GM12864 (cell line): ENCODE data around the gene WDR7.

Experiments
- DNase-seq: peaks from one replicate; pipeline ENCODE4 v3.0.0-alpha.2; 2011; ENCODE audit warnings: low read depth
- H3K4me3 ChIP-seq: 2 replicates; pipeline ENCODE4 v1.5.1; 2011; ENCODE audit warnings: mild to moderate bottlenecking, low read depth, low read length, control low read depth
- CTCF ChIP-seq: IDR thresholded peaks from 2 replicates; pipeline ENCODE4 v1.5.1; 2011; ENCODE audit warnings: low read depth, mild to moderate bottlenecking, moderate library complexity, low read length, control low read depth, inconsistent platforms; ENCODE audit errors: missing control alignments

Gene WDR7

DNA sequence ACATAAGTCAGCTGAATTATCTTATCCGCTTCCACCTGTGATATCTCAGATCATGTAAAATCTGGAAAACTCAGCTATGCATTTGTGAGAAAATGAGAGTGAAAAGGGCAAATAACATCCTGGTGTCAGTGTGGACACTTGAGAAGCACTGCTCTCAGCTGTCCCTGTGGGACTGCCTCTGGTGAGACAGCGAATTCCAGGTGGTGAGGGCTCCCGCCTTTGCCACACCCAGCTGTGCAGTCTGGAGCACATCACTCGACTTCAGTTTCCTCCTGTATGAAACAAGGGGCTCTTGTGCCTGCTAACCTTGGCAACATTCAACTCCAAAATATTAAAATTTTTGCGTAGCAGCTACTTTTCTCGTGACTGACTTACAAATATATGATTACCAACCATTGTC is 300.9 kb downstream of the WDR7 start:
- no peak overlapping the region for H3K4me3 ChIP-seq
- no peak for DNase-seq
- no peak for TF ChIP-seq CTCF

DNA sequence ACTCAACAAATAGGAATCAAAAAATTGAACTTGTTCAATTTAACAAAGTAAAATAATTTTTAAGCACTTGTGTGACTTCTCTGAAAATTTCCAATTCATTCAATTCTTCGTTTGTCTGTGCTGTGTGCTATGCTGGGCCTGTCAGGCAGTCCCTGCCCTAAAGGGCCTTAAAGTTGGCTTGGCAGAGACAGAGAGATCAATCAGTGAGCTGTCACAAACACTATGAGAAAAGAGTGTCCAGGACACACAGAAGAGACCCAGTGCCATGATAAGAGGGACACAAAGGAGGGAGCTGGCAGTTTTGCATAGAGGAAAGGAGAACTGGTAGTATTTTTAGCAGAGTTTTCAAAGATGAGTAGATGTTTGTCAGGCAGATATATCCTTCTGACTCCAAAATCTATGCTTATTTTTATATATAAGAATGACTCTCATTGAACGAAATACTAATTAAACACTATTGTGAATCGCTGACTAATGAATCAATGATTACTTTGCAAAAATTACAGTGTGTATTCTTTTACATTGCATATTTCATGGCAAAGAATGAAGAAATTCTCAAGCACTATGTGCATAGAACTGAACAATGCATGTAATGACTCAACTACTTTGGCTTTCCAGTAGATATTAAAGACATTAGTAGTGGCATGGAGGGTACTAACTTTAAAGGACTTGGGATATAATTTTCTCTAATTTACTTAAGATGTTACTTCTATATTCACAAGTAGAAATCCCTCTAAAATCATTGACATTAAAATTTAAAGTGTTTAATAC is 302.5 kb downstream of the WDR7 start:
- no peak for DNase-seq
- H3K4me3 ChIP-seq: no peak overlapping the region
- no peak for TF ChIP-seq CTCF

DNA sequence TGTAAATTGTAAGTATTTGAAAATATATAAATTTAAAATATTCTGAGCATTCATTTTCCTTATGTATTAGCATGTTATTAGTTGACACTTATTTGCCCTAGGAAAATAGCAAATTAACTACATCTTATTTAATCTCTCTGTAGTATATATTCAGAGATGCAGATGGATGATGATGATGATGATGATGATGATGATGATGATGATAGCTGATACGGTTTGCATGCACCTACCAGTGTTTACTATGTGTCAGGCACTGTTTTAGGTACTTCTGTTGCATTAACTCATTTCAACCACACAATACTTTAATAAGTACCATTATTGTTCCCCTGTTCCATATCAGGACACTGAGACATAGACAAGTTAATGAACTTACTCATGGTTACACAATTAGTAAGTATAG is 304.3 kb downstream of the WDR7 start:
- TF ChIP-seq CTCF: no peak
- no peak overlapping the region for H3K4me3 ChIP-seq
- DNase-seq: no peak

DNA sequence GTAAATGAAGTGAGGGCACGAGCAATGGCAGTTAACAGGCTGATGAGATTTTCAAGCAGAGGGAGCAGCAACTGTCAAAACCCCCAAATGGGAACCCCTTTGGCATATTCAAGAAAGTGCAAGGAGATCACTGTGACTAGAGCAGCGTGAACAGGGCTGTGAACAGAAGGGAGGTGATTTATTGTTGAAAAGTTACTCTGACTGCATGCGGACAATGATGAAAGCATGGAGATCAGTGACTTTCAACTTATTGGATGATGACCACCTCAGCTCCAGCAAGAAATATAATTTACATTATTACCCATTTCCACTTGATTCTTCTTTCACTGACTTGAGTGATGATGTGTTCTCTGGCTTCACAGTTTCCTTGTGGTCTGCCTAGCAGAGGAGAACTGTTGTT is 308.0 kb downstream of the WDR7 start:
- DNase-seq: no peak
- no peak for TF ChIP-seq CTCF
- H3K4me3 ChIP-seq: no peak overlapping the region

DNA sequence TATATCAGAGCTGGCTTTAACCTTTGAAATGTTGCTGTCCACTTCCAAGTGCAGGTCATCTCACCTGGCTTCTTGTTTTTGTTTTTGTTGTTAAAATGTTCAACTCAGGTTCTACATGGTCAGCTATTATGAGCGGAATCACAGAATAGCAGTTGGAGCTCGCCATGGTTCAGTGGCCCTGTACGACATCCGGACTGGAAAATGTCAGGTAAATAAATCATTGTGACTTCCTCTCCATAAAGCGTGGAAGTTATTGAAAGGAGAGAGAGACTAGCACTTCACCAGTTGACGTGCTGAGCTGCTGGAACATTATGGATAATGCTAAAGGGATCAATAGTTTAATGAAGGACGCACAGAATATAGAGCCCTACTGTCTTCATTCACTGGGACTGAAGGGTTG is 311.2 kb downstream of the WDR7 start:
- DNase-seq: no peak
- TF ChIP-seq CTCF: no peak
- no peak overlapping the region for H3K4me3 ChIP-seq

GRCh38 chr18:56967035-56967434 is 315.9 kb downstream of the WDR7 start:
- no peak overlapping the region for H3K4me3 ChIP-seq
- no peak for TF ChIP-seq CTCF
- no peak for DNase-seq

DNA sequence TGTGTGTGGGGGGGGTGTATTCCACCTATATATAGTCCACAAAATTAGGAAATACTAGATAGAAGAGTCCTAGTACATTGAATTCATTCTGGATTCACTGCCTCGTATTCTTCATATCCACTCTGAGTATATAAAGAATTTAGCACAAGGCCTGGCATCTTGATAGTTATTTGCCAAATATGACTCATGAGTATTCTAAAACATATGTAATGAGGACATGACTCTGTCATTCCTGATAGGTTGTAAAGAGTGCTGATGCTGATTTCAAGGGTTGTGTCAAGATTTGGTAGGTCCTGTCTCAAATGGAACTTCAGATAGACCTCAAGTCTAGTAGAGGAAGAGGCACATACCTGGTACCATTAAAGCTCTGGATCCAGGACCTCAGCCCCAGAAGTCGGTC is 322.3 kb downstream of the WDR7 start:
- TF ChIP-seq CTCF: no peak
- no peak for DNase-seq
- no peak overlapping the region for H3K4me3 ChIP-seq
